GM23338 (cell line): Measurements from ENCODE around the gene VPS16. TPM values are rescaled to one million over a fixed set of nuclear protein-coding genes. Genes with fewer than 3 reads are reported as not detected.

Experiments used
- ATAC-seq: fragments of 200-7000 bp; cut with Tn5 transposase; 3 replicates; pipeline ENCODE4 v1.9.1; 2020
- DNase-seq: peaks from one replicate; pipeline ENCODE4 v3.0.0-alpha.2; 2015; ENCODE audit warnings: low spot score
- H2AFZ ChIP-seq: fragments of 200-600 bp; sonication (generic); 2 replicates; pipeline ENCODE4 v1.8.0; 2016; ENCODE audit warnings: antibody characterized with exemption, mild to moderate bottlenecking, moderate library complexity
- H3F3A ChIP-seq: fragments of 200-600 bp; sonication (generic); replicated peaks from 2 replicates; pipeline ENCODE4 v1.8.0; 2017; ENCODE audit warnings: antibody characterized with exemption, mixed run types, low read depth
- H3K27ac ChIP-seq: fragments of 200-600 bp; sonication (generic); 2 replicates; pipeline ENCODE4 v1.6.1; 2016; ENCODE audit warnings: low read depth
- H3K27me3 ChIP-seq: fragments of 200-600 bp; sonication (generic); 2 replicates; pipeline ENCODE4 v1.8.0; 2016; ENCODE audit warnings: mild to moderate bottlenecking, mixed run types, moderate library complexity; ENCODE audit not compliant: insufficient read depth
- H3K36me3 ChIP-seq: fragments of 200-600 bp; sonication (generic); 2 replicates; pipeline ENCODE4 v1.8.0; 2016; ENCODE audit warnings: mild to moderate bottlenecking; ENCODE audit not compliant: insufficient read depth
- H3K4me1 ChIP-seq: fragments of 200-600 bp; sonication (generic); 2 replicates; pipeline ENCODE4 v1.8.0; 2016; ENCODE audit warnings: mild to moderate bottlenecking, moderate library complexity; ENCODE audit not compliant: insufficient read depth
- H3K4me2 ChIP-seq: fragments of 200-600 bp; sonication (generic); 2 replicates; pipeline ENCODE4 v1.7.1; 2017; ENCODE audit warnings: mixed run types
- H3K4me3 ChIP-seq: fragments of 200-600 bp; sonication (generic); 2 replicates; pipeline ENCODE4 v1.6.1; 2016; ENCODE audit warnings: mixed run types
- H3K79me2 ChIP-seq: fragments of 200-600 bp; sonication (generic); replicated peaks from 2 replicates; pipeline ENCODE4 v1.8.0; 2017; ENCODE audit warnings: mild to moderate bottlenecking; ENCODE audit not compliant: insufficient read depth
- H3K9me2 ChIP-seq: fragments of 200-600 bp; sonication (generic); 2 replicates; pipeline ENCODE4 v1.8.0; 2017; ENCODE audit not compliant: insufficient read depth
- H4K20me1 ChIP-seq: fragments of 200-600 bp; sonication (generic); replicated peaks from 2 replicates; pipeline ENCODE4 v1.8.0; 2017; ENCODE audit warnings: mild to moderate bottlenecking; ENCODE audit not compliant: insufficient read depth
- H3K27ac Mint-ChIP-seq: 2 replicates; pipeline ENCODE4 v1.8.0; 2020; ENCODE audit warnings: inconsistent platforms, mild to moderate bottlenecking, moderate library complexity, mixed read lengths
- H3K27me3 Mint-ChIP-seq: 3 replicates; pipeline ENCODE4 v1.8.0; 2022; ENCODE audit warnings: low read depth, mild to moderate bottlenecking, moderate library complexity, mixed read lengths, inconsistent platforms; ENCODE audit not compliant: insufficient read depth, poor library complexity
- H3K36me3 Mint-ChIP-seq: 3 replicates; pipeline ENCODE4 v1.8.0; 2021; ENCODE audit warnings: low read depth, mild to moderate bottlenecking, inconsistent platforms, moderate library complexity, mixed read lengths
- H3K4me1 Mint-ChIP-seq: 3 replicates; pipeline ENCODE4 v1.8.0; 2020; ENCODE audit warnings: mild to moderate bottlenecking, inconsistent platforms, mixed read lengths
- H3K4me3 Mint-ChIP-seq: 3 replicates; pipeline ENCODE4 v1.8.0; 2021; ENCODE audit warnings: moderate library complexity, mild to moderate bottlenecking, inconsistent platforms, mixed read lengths
- H3K9me3 Mint-ChIP-seq: 3 replicates; pipeline ENCODE4 v1.8.0; 2020; ENCODE audit warnings: moderate library complexity, mild to moderate bottlenecking, inconsistent platforms, mixed read lengths
- CREB1 ChIP-seq: fragments of 250-450 bp; sonication (Bioruptor Pico); IDR thresholded peaks from 2 replicates; pipeline ENCODE4 v1.5.0; 2020; ENCODE audit warnings: low read depth, mild to moderate bottlenecking, moderate library complexity
- ETS1 ChIP-seq: IDR thresholded peaks from 2 replicates; pipeline ENCODE4 v1.6.1; 2016; ENCODE audit warnings: antibody characterized with exemption
- EZH2phosphoT487 ChIP-seq: fragments of 200-600 bp; sonication (generic); IDR thresholded peaks from one replicate; pipeline ENCODE4 v1.8.1; 2018; ENCODE audit warnings: antibody characterized with exemption; ENCODE audit not compliant: unreplicated experiment
- JUNB ChIP-seq: IDR thresholded peaks from one replicate; pipeline ENCODE4 v1.6.1; 2016; ENCODE audit warnings: antibody characterized with exemption; ENCODE audit not compliant: unreplicated experiment
- POLR2AphosphoS5 ChIP-seq: IDR thresholded peaks from 2 replicates; pipeline ENCODE4 v1.6.1; 2016; ENCODE audit warnings: antibody characterized with exemption, low read depth
- STAT1 ChIP-seq: IDR thresholded peaks from one replicate; pipeline ENCODE4 v1.6.1; 2016; ENCODE audit warnings: antibody characterized with exemption; ENCODE audit not compliant: unreplicated experiment
- ZNF114 ChIP-seq: fragments of 250-450 bp; sonication (Bioruptor Pico); IDR thresholded peaks from 2 replicates; pipeline ENCODE4 v1.5.0; 2020; ENCODE audit warnings: mild to moderate bottlenecking, moderate library complexity
- ZNF462 ChIP-seq: fragments of 250-450 bp; sonication (Bioruptor Pico); IDR thresholded peaks from 2 replicates; pipeline ENCODE4 v1.5.0; 2020; ENCODE audit warnings: mild to moderate bottlenecking, moderate library complexity
- polyA plus RNA-seq: library from polyadenylated mRNA; unstranded; fragments of >200 nt; fragmentation: Nextera tagmentation; extraction: Ambion mirVana; gene quantifications from 2 replicates; pipeline ENCODE4 v1.2.1, GENCODE V29; 2016
- total RNA-seq: library from RNA; depleted of rRNA; stranded (reverse); fragments of >200 nt; shearing (Covaris generic); gene quantifications from 2 replicates; pipeline ENCODE4 v1.2.3, GENCODE V29; 2014

The VPS16 gene
- total and polyA plus RNA-seq, 2 experiments from 2014 or later: 11.2 to 17.7 TPM

- no peak for TF ChIP-seq ZNF462 (CRISPR knock-in tag)
Observed at GRCh38 chr20:2851086-2851485, 10.5 kb downstream of the VPS16 start (continued).

GRCh38 chr20:2858591-2858990 is 18.0 kb downstream of the VPS16 start:
- no peaks in the 10 kb centered on the region for H4K20me1 ChIP-seq
- Mint-ChIP-seq H3K27ac (no peak overlapping the region), H3K27me3 (peaks cover 2% of the 10 kb centered on the region), H3K36me3 (peaks cover 3% of the 10 kb centered on the region; the same call in 1 of the 3 replicates), H3K9me3 (no peaks in the 10 kb centered on the region), H3K4me3 (no peak overlapping the region), H3K4me1 (no peaks in the 10 kb centered on the region)
- no peaks in the 10 kb centered on the region for H3K27me3 ChIP-seq
- no peaks in the 10 kb centered on the region for H3K9me2 ChIP-seq
- no peaks in the 10 kb centered on the region for H3K4me1 ChIP-seq
- no peak overlapping the region for H3K4me3 ChIP-seq
- no peaks in the 10 kb centered on the region for H3K36me3 ChIP-seq
- no peak overlapping the region for H3K4me2 ChIP-seq
- TF ChIP-seq EZH2phosphoT487: no peak
- no peak for TF ChIP-seq ZNF114 (CRISPR knock-in tag)
- no peak for TF ChIP-seq ETS1
- TF ChIP-seq CREB1: no peak
- TF ChIP-seq POLR2AphosphoS5: no peak
- TF ChIP-seq JUNB: no peak
- TF ChIP-seq STAT1: no peak
- H2AFZ ChIP-seq: no peak overlapping the region
- no peak for ATAC-seq
- H3K27ac ChIP-seq: no peak overlapping the region
- H3K79me2 ChIP-seq: no peaks in the 10 kb centered on the region
- DNase-seq: no peak
- no peaks in the 10 kb centered on the region for H3F3A ChIP-seq
